Upper lobe of left lung (tissue), 4 donors: ENCODE results near the gene CD37.

Experiments
- CTCF ChIP-seq, 6 experiments: fragments of 450-650 bp in 4 of 6; fragments of 200-600 bp in 2 of 6; sonication (generic) in 2 of 6; IDR thresholded peaks; one replicate each; pipeline ENCODE4 v1.5.1; 2016 to 2019; ENCODE audit warnings: antibody characterized with exemption in 6 of 6
- EP300 ChIP-seq, 4 donors: sonication (generic); formaldehyde crosslinking; IDR thresholded peaks; one replicate each; pipeline ENCODE4 v1.5.1; 2017; ENCODE audit warnings: antibody characterized with exemption in 4 of 4, control low read depth in 2 of 4
- POLR2AphosphoS5 ChIP-seq, 2 donors: sonication (generic); formaldehyde crosslinking; IDR thresholded peaks; one replicate each; pipeline ENCODE4 v1.5.1; 2017; ENCODE audit warnings: antibody characterized with exemption in 2 of 2

GRCh38 chr19:49290517-49290916, 44.7 kb upstream of the CD37 start:
- no peak for TF ChIP-seq CTCF (IDR thresholded peaks at IDR 0.05)
- no peak for TF ChIP-seq EP300 (IDR thresholded peaks at IDR 0.05)
- no peak for TF ChIP-seq POLR2AphosphoS5 (IDR thresholded peaks at IDR 0.05)
